D721Med (cell line): ENCODE data around the gene UBE2U.

ENCODE experiments used
- DNase-seq: peaks from one replicate; pipeline ENCODE4 v3.0.0; 2011; ENCODE audit warnings: low spot score; ENCODE audit not compliant: insufficient read length
- FAIRE-seq: peaks from 2 replicates; lab custom pipeline; 2011; peaks lifted over from hg19 to GRCh38; lab: Jason Lieb, UNC
- TF ChIP-seq, protein P1 (sequence below): IDR thresholded peaks from 2 replicates; pipeline ENCODE4 v1.5.1; 2012; ENCODE audit warnings: mild to moderate bottlenecking, control low read depth; ENCODE audit not compliant: insufficient read depth; ENCODE audit errors: missing control alignments

The UBE2U gene

DNA sequence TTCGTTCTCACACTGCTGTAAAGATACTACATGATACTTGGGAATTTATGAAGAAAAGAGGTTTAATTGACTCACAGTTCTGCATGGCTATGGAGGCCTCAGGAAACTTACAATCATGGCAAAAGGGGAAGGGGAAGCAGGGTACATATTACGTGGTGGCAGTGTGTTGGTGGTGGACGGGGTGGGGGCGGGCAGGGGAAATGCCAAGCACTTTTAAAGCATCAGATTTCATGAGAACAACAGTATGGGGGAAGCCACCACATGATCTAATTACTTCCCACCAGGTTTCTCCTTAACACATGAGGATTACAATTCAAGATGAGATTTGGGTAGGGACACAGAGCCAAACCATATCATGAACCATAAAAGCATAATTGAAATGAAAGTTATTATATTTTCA, 88.5 kb downstream of the UBE2U start:
- DNase-seq (no peak), FAIRE-seq (no peak)
- TF ChIP-seq, protein P1, sequence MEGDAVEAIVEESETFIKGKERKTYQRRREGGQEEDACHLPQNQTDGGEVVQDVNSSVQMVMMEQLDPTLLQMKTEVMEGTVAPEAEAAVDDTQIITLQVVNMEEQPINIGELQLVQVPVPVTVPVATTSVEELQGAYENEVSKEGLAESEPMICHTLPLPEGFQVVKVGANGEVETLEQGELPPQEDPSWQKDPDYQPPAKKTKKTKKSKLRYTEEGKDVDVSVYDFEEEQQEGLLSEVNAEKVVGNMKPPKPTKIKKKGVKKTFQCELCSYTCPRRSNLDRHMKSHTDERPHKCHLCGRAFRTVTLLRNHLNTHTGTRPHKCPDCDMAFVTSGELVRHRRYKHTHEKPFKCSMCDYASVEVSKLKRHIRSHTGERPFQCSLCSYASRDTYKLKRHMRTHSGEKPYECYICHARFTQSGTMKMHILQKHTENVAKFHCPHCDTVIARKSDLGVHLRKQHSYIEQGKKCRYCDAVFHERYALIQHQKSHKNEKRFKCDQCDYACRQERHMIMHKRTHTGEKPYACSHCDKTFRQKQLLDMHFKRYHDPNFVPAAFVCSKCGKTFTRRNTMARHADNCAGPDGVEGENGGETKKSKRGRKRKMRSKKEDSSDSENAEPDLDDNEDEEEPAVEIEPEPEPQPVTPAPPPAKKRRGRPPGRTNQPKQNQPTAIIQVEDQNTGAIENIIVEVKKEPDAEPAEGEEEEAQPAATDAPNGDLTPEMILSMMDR, result no peak

DNA sequence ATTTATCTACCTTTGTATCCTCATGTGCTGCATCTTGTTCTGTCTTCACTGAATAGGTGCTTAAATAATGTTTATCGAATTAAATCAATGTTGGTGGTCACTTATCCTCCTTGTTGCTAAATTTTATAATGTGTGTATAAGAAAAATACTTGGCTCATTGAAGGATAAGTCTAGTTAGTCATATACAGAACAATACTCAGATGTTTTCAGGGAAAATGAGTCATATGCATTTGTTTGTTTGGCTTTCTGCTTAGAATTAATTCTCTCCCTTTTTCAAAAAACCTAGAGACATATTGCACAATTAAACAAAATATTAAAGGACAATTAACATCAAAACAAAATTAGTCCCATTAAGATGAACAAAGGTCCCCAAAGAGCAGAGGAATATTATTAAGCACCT, 89.0 kb downstream of the UBE2U start:
- FAIRE-seq (no peak), DNase-seq (no peak)
- TF ChIP-seq, protein P1, result no peak

DNA sequence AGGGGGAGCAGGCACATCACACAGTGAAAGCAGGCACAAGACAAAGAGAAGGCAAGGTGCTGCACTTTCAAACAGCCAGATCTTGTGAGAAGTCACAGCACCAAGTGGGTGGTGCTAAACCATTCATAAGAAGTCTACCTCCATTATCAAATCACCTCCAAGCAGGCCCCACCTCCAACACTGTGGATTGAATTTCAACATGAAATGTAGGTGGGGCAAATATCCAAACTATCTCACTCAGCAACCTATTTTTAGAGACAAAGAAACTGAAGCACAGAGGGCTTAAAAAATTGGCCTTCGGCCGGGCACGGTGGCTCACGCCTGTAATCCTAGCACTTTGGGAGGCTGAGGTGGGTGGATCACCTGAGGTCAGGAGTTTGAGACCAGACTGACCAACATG, 90.4 kb downstream of the UBE2U start:
- FAIRE-seq, result no peak
- DNase-seq, result no peak
- TF ChIP-seq, protein P1, result no peak

DNA sequence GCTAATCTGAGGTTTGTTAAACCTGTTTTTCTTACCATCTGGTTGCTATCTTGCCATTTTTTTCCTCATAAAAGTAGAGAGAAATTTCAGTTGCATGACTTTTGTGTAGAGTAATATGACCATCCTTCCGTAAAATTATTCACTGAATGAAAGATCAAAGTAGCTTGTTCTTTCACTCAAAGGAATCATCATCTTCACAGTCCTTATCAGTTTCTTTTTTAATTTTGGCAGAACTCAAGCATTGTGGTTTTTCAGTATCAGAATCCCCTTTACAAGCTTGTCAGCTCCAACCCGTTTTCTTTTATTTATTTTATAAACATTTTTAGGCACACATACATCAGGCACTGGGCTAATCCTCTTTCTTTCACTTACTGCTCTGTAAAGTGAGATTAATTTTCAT, 91.7 kb downstream of the UBE2U start:
- no peak for DNase-seq
- TF ChIP-seq, protein P1, result no peak
- no peak for FAIRE-seq

DNA sequence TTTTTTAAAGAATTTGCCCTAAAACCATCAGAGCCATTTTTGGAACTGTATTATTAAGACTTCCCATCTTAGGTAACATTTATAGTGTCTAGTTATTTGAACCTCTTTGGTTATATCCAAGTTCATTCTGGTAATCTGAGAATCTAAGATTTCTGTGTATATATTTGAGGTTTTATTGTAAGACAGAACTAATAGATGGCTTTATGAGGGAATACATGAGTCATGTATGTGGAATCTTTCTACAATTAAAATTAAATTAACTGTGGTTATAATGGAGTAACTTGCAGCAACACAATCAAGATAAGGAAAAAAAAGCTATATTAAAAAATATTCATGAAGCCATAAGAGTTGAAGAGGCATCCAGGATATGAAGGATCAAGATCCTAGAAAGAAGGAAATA, 92.1 kb downstream of the UBE2U start:
- TF ChIP-seq, protein P1, result no peak
- DNase-seq, result no peak
- no peak for FAIRE-seq

DNA sequence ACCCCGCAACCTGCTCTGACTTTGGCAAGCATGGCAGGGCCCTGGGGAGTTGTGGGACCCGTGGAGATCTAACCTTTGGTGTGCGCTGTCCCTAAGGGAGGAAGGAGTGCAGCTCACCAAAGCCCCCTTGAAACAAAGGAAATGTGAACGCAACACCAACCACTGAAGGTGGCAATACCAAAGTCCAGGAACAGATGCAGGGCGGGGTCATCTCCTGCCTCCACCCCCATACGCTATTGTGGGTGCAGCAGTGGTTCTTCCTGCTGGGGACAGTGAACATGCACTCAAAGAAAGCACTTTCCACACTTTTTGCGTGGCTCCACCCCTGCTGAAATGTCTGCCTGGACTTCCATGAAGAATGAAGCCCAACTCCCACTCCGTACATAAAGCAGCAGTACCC, 93.0 kb downstream of the UBE2U start:
- TF ChIP-seq, protein P1, result no peak
- FAIRE-seq, result no peak
- no peak for DNase-seq

DNA sequence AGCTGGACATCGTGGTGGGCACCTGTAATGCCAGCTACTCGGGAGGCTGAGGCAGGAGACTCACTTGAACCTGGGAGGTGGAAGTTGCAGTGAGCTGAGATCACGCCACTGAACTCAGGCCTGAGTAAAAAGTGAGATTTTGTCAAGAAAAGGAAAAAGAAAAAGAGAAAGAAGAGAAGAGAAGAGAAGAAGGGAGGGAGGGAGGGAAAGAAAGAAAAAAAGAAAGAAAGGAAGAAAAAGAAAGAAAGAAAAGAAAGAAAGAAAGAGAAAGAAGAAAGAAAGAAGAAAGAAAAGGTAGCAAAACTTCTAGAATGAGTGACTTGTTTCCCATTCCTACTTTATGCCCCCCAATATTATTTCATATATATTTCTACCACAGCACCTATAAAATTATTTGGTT, 98.8 kb downstream of the UBE2U start:
- TF ChIP-seq, protein P1, result no peak
- no peak for FAIRE-seq

More for the DNA sequence above, 98.8 kb downstream of the UBE2U start:
- no peak for DNase-seq
